ENCODE results near the gene FAM83C. TPM values are rescaled to one million over a fixed set of nuclear protein-coding genes. Genes with fewer than 3 reads are reported as not detected.
"Not testable (repeated sequence)": the region's sequence is repeated elsewhere in the genome, so short reads cannot be mapped to it uniquely, and the experiment has no call there.

Gene FAM83C
- total RNA-seq, 1 experiment from 2014 or later, result not detected

- H3K9me3 Mint-ChIP-seq (ENCODE audit: low read depth, unreplicated experiment), result no peaks in the 10 kb centered on the region
- no peak for TF ChIP-seq CTCF (IDR thresholded peaks at IDR 0.05; ENCODE audit: unreplicated experiment)
- H3K36me3 Mint-ChIP-seq (ENCODE audit: insufficient read depth, unreplicated experiment), result peaks cover 26% of the 10 kb centered on the region
- intact Hi-C loops (cut with micrococcal nuclease; ENCODE audit: unreplicated experiment), result loop anchor here (5.0 kb wide), 1 partner anchor 170 kb away; no protein-coding TSS in a partner anchor
- H3K4me3 Mint-ChIP-seq (ENCODE audit: low read depth, unreplicated experiment), result no peak overlapping the region
- no peak overlapping the region for H3K27ac Mint-ChIP-seq (ENCODE audit: unreplicated experiment)
- H3K27me3 Mint-ChIP-seq (ENCODE audit: unreplicated experiment), result no peaks in the 10 kb centered on the region
- no TSS peak for BruUV-seq (replicated peaks)
- CTCF ChIA-PET, result interaction anchor here (1.1 kb wide), 1 partner anchor 122 kb away, joined by 5 read pairs; no protein-coding TSS in a partner anchor
- peaks cover 40% of the 10 kb centered on the region for H3K4me1 Mint-ChIP-seq (ENCODE audit: low read depth, unreplicated experiment)
- DNase-seq, result no peak
Measured at GRCh38 chr20:35267092-35267491, 25.1 kb downstream of the FAM83C start.

GRCh38 chr20:35264755-35265154 lies 27.5 kb downstream of the FAM83C start:
- intact Hi-C loops (cut with micrococcal nuclease; ENCODE audit: unreplicated experiment), result loop anchor here (2.0 to 5.0 kb wide), 2 partner anchors 56 to 167 kb away; no protein-coding TSS in a partner anchor
- CTCF ChIA-PET, result interaction anchor here (0.7 to 3.9 kb wide), 10 partner anchors 11 to 275 kb away, joined by 3 to 85 read pairs (median 4); partner anchors contain the start of gene EDEM2
- Mint-ChIP-seq H3K9me3 (ENCODE audit: low read depth, unreplicated experiment) (no peaks in the 10 kb centered on the region), H3K27me3 (ENCODE audit: unreplicated experiment) (no peaks in the 10 kb centered on the region), H3K36me3 (ENCODE audit: insufficient read depth, unreplicated experiment) (peaks cover 23% of the 10 kb centered on the region), H3K4me3 (ENCODE audit: low read depth, unreplicated experiment) (no peak overlapping the region), H3K27ac (ENCODE audit: unreplicated experiment) (peak overlapping the region; percentile 35), H3K4me1 (ENCODE audit: low read depth, unreplicated experiment) (peaks cover 40% of the 10 kb centered on the region)
- BruUV-seq (replicated peaks), result no TSS peak
- peak; percentile 78 for DNase-seq
- TF ChIP-seq CTCF (IDR thresholded peaks at IDR 0.05; ENCODE audit: unreplicated experiment), result peak; percentile 63

GRCh38 chr20:35263532-35264341 lies 28.5 kb downstream of the FAM83C start:
- Mint-ChIP-seq H3K4me1 (ENCODE audit: low read depth, unreplicated experiment) (peaks cover 31% of the 10 kb centered on the region), H3K4me3 (ENCODE audit: low read depth, unreplicated experiment) (peak overlapping the region; percentile 56), H3K9me3 (ENCODE audit: low read depth, unreplicated experiment) (no peaks in the 10 kb centered on the region), H3K36me3 (ENCODE audit: insufficient read depth, unreplicated experiment) (peaks cover 20% of the 10 kb centered on the region), H3K27ac (ENCODE audit: unreplicated experiment) (peak overlapping the region; percentile 70), H3K27me3 (ENCODE audit: unreplicated experiment) (no peaks in the 10 kb centered on the region)
- intact Hi-C loops (cut with micrococcal nuclease; ENCODE audit: unreplicated experiment), result loop anchor here (2.0 kb wide), 1 partner anchor 55 kb away; no protein-coding TSS in a partner anchor
- no peak for TF ChIP-seq CTCF (IDR thresholded peaks at IDR 0.05; ENCODE audit: unreplicated experiment)
- CTCF ChIA-PET, result interaction anchor here (0.6 to 3.9 kb wide), 15 partner anchors 12 to 1200 kb away, joined by 3 to 85 read pairs (median 4); partner anchors contain the start of genes EDEM2 and MMP24OS
- BruUV-seq (replicated peaks), result TSS peak; percentile 87
- peak; percentile 76 for DNase-seq

GRCh38 chr20:35262731-35263531 lies 29.3 kb downstream of the FAM83C start:
- BruUV-seq (replicated peaks); H3K9me3 Mint-ChIP-seq (ENCODE audit: low read depth, unreplicated experiment); intact Hi-C loops (cut with micrococcal nuclease; ENCODE audit: unreplicated experiment); H3K27me3 Mint-ChIP-seq (ENCODE audit: unreplicated experiment): not testable (repeated sequence)
- CTCF ChIA-PET, result interaction anchor here (0.6 to 3.9 kb wide), 14 partner anchors 12 to 1200 kb away, joined by 3 to 85 read pairs (median 4); partner anchors contain the start of genes EDEM2 and MMP24OS
- Mint-ChIP-seq H3K27ac (ENCODE audit: unreplicated experiment) (peak overlapping the region; percentile 70), H3K4me1 (ENCODE audit: low read depth, unreplicated experiment) (peaks cover 39% of the 10 kb centered on the region), H3K36me3 (ENCODE audit: insufficient read depth, unreplicated experiment) (peaks cover 20% of the 10 kb centered on the region), H3K4me3 (ENCODE audit: low read depth, unreplicated experiment) (peak overlapping the region; percentile 56)
- peak; percentile 81 for DNase-seq

- H3K4me3 Mint-ChIP-seq (ENCODE audit: low read depth, unreplicated experiment); DNase-seq; H3K27me3 Mint-ChIP-seq (ENCODE audit: unreplicated experiment); H3K9me3 Mint-ChIP-seq (ENCODE audit: low read depth, unreplicated experiment); H3K27ac Mint-ChIP-seq (ENCODE audit: unreplicated experiment); intact Hi-C loops (cut with micrococcal nuclease; ENCODE audit: unreplicated experiment); BruUV-seq (replicated peaks): not testable (repeated sequence)
- H3K4me1 Mint-ChIP-seq (ENCODE audit: low read depth, unreplicated experiment), result peaks cover 45% of the 10 kb centered on the region
- peaks cover 20% of the 10 kb centered on the region for H3K36me3 Mint-ChIP-seq (ENCODE audit: insufficient read depth, unreplicated experiment)
- CTCF ChIA-PET, result interaction anchor here (0.7 kb wide), 1 partner anchor 46 kb away, joined by 3 read pairs; no protein-coding TSS in a partner anchor
Measured at GRCh38 chr20:35262321-35262720, 29.9 kb downstream of the FAM83C start.

Data from Calu3 (cell line).